Subcutaneous adipose tissue (tissue), 4 donors: ENCODE data around the gene ZFYVE9. TPM values are rescaled to one million over a fixed set of nuclear protein-coding genes. Genes with fewer than 3 reads are reported as not detected.

ENCODE experiments used
- CTCF ChIP-seq: fragments of 450-650 bp; IDR thresholded peaks from one replicate; pipeline ENCODE4 v1.5.1; 2016; ENCODE audit warnings: low read depth, mild to moderate bottlenecking, control low read depth, antibody characterized with exemption, moderate library complexity
- total RNA-seq, 4 donors: library from RNA; depleted of rRNA; stranded (reverse); fragments of >200 nt; gene quantifications; one replicate each; pipeline ENCODE4 v1.1.0, GENCODE V29; 2016

The ZFYVE9 gene
- total RNA-seq, 4 donors from 2014 or later, result 20.2 to 41.9 (median 31.5) TPM

DNA sequence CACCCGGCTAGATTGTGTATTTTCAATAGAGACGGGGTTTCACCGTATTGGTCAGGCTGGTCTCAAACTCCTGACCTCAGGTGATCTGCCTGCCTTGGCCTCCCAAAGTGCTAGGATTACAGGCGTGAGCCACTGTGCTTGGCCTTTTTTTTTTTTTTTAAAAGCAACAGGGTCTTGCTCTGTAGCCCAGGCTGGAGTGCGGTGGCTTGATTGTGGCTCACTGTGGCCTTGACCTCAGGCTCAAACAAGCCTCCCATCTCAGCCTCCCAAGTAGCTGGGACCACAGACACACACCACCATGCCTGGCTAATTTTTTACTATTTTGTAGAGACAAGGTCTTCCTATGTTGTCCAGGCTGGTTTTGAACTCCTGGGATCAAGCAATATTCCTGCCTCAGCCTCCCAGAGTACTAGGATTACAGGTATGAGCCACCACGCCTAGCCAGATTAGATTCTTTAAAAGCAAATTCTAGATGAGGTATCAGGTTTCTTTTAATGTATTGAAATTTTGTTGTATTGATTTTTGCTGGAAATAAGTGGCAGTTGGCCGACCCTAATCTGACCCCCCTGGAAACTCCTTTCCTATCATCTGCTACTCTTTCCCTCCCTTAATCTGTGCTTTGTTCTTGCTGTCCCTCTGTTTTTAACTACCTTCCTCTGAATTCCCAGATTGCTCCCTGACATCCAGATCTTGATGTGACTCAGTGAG lies 26.6 kb downstream of the ZFYVE9 start:
- TF ChIP-seq CTCF, result no peak

DNA sequence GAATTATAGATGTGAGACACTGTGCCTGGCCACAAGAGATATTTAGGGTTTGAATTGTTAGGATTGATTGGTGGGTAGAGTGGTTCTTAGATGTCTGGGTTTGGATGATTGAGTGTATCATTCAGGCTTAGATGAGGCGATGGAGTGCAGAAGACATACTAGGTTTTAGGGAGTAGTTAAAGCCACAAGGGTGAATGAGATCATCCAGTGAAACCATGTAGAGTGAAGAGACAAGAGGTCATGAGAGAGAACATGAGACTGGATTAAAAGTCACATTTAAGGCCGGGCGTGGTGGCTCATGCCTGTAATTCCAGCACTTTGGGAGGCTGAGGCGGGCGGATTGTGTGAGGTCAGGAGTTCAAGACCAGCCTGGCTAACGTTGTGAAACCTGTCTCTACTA lies 37.2 kb downstream of the ZFYVE9 start:
- TF ChIP-seq CTCF, result no peak

DNA sequence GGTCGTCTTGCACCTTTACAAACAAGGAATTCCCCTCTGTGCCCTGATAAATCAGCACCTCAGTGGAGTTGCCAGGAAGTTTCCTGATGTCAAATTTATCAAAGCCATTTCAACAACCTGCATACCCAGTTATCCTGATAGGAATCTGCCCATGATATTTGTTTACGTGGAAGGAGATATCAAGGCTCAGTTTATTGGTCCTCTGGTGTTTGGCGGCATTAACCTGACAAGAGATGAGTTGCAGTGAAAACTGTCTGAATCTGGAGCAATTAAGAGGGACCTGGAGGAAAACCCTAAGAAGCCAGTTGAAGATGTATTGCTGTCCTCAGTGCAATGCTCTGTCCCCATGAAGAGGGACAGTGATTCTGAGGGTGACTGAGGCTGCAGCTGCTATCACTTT lies 38.3 kb downstream of the ZFYVE9 start:
- no peak for TF ChIP-seq CTCF

- TF ChIP-seq CTCF, result no peak
Measured at GRCh38 chr1:52182874-52183400, 41.0 kb downstream of the ZFYVE9 start.

DNA sequence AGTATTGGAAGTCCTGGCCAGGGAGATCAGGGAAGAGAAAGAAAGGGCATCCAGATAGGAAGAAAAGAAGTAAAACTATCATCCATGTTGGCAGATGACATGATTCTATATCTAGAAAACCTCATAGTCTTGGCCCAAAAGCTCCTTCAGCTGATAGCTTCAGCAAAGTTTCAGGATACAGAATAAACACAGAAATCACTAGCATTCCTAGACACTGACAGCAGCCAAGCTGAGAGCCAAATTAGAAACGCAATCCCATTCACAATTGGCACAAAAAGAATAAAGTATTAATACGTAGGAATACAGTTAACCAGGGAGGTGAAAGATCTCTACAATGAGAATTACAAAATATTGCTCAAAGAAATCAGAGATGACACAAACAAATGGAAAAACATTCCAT lies 44.6 kb downstream of the ZFYVE9 start:
- no peak for TF ChIP-seq CTCF

DNA sequence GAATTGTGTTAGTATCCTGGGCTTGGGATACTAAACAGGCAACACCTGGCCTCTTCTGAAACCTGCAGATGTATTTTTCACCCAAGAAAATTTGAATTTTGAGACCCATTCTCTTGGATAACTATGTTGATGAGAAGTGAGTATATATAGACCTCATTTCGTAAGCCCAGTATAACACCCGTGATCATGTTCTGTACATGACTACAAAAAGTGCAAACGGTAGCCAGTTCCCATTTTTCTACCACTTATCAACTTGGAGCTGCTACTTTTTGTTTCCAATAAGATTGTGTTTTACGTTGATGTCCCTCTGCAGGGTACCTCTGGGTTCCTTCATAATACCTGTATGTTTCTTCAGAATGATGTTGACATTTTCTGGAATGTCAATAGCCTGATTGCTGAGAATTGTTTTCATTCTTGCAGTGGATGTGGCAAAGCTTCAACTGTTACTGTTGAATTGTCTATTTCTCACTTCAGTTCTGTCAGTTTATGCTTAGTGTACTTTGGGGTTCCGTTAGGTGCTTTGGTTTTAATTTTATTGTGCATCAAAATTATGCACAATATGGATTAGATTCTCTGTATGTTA lies 48.1 kb downstream of the ZFYVE9 start:
- TF ChIP-seq CTCF, result no peak

DNA sequence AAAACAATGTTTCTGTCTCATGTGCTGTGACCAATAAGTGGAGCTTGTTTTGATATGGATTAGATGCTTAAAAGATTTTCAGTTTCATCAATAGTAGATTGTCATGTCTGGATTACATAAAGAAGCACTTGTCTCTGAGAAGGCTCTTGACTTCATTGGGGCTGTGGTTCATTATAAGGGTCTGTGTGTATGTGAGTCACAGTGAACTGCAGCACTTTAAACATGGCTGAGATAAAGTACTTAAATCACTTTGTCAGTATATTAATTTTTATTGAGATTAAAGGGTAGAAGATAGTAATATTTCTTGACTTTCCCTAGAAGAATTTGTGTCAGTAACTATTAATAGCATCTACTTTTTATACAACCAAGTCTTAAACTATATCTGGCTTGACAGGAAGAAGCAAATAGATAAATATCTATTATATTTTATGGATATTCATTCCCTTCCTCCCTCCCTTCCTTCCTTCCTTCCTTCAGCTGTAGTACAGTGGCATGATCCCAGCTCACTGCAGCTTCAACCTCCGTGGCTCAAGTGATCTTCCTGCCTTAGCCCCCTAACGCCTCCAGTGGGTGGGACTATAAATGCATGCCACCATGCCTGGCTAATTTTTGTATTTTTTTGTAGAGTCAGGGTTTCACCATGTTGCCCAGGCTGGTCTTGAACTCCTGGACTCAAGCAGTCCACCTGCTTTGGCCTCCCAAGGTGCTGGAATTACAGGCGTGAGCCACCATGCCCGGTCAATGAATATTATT lies 48.8 kb downstream of the ZFYVE9 start:
- TF ChIP-seq CTCF, result no peak
